Measurements from ENCODE around the gene CDC42EP5. TPM values are rescaled to one million over a fixed set of nuclear protein-coding genes. Genes with fewer than 3 reads are reported as not detected.

CDC42EP5 gene
- total RNA-seq, 1 donor from 2014 or later, result not detected

- intact Hi-C loops (cut with micrococcal nuclease), result loop anchor here (1.0 to 10.0 kb wide), 8 partner anchors 14 to 1179 kb away; partner anchors contain the start of genes CNOT3, LENG8, MBOAT7 and MYADM
These were observed 10.2 kb downstream of the CDC42EP5 start for GRCh38 chr19:54462655-54463530.

- intact Hi-C loops (cut with micrococcal nuclease), result loop anchor here (5.0 to 10.0 kb wide), 6 partner anchors 300 to 1180 kb away; partner anchors contain the start of genes CNOT3, MYADM, NDUFA3 and OSCAR
These were observed 10.9 kb downstream of the CDC42EP5 start for GRCh38 chr19:54462047-54462654.

- intact Hi-C loops (cut with micrococcal nuclease), result loop anchor here (5.0 to 10.0 kb wide), 6 partner anchors 299 to 1181 kb away; partner anchors contain the start of genes CNOT3, MYADM, NDUFA3 and OSCAR
These were observed 11.5 kb downstream of the CDC42EP5 start for GRCh38 chr19:54461613-54462012.

GRCh38 chr19:54461210-54461609 lies 11.9 kb downstream of the CDC42EP5 start:
- intact Hi-C loops (cut with micrococcal nuclease), result loop anchor here (5.0 to 10.0 kb wide), 6 partner anchors 299 to 1181 kb away; partner anchors contain the start of genes CNOT3, MYADM, NDUFA3 and OSCAR

- intact Hi-C loops (cut with micrococcal nuclease), result loop anchor here (5.0 to 10.0 kb wide), 6 partner anchors 298 to 1182 kb away; partner anchors contain the start of genes CNOT3, MYADM, NDUFA3 and OSCAR
These were observed 12.7 kb downstream of the CDC42EP5 start for GRCh38 chr19:54460230-54461005.

- intact Hi-C loops (cut with micrococcal nuclease), result loop anchor here (5.0 to 10.0 kb wide), 6 partner anchors 297 to 1183 kb away; partner anchors contain the start of genes CNOT3, MYADM, NDUFA3 and OSCAR
These were observed 13.5 kb downstream of the CDC42EP5 start for GRCh38 chr19:54459282-54460229.

GRCh38 chr19:54458648-54459281 lies 14.3 kb downstream of the CDC42EP5 start:
- intact Hi-C loops (cut with micrococcal nuclease), result no loop called here

- intact Hi-C loops (cut with micrococcal nuclease), result no loop called here
These were observed 15.1 kb downstream of the CDC42EP5 start for GRCh38 chr19:54457773-54458647.

GRCh38 chr19:54456423-54457373 lies 16.4 kb downstream of the CDC42EP5 start:
- intact Hi-C loops (cut with micrococcal nuclease), result no loop called here

- intact Hi-C loops (cut with micrococcal nuclease), result no loop called here
These were observed 17.2 kb downstream of the CDC42EP5 start for GRCh38 chr19:54455786-54456422.

- intact Hi-C loops (cut with micrococcal nuclease), result no loop called here
These were observed 18.1 kb downstream of the CDC42EP5 start for GRCh38 chr19:54454781-54455675.

- intact Hi-C loops (cut with micrococcal nuclease), result no loop called here
These were observed 18.9 kb downstream of the CDC42EP5 start for GRCh38 chr19:54453921-54454780.

GRCh38 chr19:54452626-54453025 lies 20.5 kb downstream of the CDC42EP5 start:
- intact Hi-C loops (cut with micrococcal nuclease), result no loop called here

- intact Hi-C loops (cut with micrococcal nuclease), result no loop called here
These were observed 21.1 kb downstream of the CDC42EP5 start for GRCh38 chr19:54451997-54452396.

- intact Hi-C loops (cut with micrococcal nuclease), result no loop called here
These were observed 21.7 kb downstream of the CDC42EP5 start for GRCh38 chr19:54451331-54451871.
